Astrocyte (in vitro differentiated cells and primary cell): ENCODE data around the gene ZNF606.

Source experiments
- EZH2 ChIP-seq: IDR thresholded peaks from 2 replicates; pipeline ENCODE4 v1.6.1; 2012; ENCODE audit warnings: mild to moderate bottlenecking, low read length, inconsistent platforms; ENCODE audit not compliant: insufficient read depth
- TF ChIP-seq, protein P1 (sequence below): IDR thresholded peaks from 2 replicates; pipeline ENCODE4 v1.5.1; 2011; ENCODE audit warnings: low read depth, mild to moderate bottlenecking, inconsistent platforms, low read length, moderate library complexity; ENCODE audit not compliant: insufficient read depth

DNA sequence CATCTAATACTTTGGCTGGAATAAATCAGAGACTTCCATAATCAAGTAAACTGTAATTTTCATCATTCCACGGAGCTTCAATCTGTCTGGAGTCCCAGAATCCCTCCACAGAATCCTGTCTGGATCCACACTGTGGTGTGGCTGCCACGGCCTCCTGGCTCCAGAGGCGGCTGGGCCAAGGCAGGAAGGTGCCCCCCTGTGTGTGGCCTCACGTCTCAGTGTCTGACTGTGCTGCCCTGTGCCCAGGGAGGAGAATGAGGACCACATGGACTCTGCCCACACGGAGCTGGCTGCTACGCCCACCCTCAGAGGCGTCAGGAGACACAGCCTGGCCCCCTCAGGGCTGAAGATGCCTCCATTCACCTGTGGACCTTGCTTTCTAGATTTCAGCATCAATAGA lies 44.2 kb upstream of the ZNF606 start:
- TF ChIP-seq EZH2 = no peak
- TF ChIP-seq, protein P1, sequence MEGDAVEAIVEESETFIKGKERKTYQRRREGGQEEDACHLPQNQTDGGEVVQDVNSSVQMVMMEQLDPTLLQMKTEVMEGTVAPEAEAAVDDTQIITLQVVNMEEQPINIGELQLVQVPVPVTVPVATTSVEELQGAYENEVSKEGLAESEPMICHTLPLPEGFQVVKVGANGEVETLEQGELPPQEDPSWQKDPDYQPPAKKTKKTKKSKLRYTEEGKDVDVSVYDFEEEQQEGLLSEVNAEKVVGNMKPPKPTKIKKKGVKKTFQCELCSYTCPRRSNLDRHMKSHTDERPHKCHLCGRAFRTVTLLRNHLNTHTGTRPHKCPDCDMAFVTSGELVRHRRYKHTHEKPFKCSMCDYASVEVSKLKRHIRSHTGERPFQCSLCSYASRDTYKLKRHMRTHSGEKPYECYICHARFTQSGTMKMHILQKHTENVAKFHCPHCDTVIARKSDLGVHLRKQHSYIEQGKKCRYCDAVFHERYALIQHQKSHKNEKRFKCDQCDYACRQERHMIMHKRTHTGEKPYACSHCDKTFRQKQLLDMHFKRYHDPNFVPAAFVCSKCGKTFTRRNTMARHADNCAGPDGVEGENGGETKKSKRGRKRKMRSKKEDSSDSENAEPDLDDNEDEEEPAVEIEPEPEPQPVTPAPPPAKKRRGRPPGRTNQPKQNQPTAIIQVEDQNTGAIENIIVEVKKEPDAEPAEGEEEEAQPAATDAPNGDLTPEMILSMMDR = no peak
